ENCODE results near the gene UPF3B.
"Not testable (repeated sequence)": the region's sequence is repeated elsewhere in the genome, so short reads cannot be mapped to it uniquely, and the experiment has no call there.

Gene UPF3B, protein sequence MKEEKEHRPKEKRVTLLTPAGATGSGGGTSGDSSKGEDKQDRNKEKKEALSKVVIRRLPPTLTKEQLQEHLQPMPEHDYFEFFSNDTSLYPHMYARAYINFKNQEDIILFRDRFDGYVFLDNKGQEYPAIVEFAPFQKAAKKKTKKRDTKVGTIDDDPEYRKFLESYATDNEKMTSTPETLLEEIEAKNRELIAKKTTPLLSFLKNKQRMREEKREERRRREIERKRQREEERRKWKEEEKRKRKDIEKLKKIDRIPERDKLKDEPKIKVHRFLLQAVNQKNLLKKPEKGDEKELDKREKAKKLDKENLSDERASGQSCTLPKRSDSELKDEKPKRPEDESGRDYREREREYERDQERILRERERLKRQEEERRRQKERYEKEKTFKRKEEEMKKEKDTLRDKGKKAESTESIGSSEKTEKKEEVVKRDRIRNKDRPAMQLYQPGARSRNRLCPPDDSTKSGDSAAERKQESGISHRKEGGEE

DNA sequence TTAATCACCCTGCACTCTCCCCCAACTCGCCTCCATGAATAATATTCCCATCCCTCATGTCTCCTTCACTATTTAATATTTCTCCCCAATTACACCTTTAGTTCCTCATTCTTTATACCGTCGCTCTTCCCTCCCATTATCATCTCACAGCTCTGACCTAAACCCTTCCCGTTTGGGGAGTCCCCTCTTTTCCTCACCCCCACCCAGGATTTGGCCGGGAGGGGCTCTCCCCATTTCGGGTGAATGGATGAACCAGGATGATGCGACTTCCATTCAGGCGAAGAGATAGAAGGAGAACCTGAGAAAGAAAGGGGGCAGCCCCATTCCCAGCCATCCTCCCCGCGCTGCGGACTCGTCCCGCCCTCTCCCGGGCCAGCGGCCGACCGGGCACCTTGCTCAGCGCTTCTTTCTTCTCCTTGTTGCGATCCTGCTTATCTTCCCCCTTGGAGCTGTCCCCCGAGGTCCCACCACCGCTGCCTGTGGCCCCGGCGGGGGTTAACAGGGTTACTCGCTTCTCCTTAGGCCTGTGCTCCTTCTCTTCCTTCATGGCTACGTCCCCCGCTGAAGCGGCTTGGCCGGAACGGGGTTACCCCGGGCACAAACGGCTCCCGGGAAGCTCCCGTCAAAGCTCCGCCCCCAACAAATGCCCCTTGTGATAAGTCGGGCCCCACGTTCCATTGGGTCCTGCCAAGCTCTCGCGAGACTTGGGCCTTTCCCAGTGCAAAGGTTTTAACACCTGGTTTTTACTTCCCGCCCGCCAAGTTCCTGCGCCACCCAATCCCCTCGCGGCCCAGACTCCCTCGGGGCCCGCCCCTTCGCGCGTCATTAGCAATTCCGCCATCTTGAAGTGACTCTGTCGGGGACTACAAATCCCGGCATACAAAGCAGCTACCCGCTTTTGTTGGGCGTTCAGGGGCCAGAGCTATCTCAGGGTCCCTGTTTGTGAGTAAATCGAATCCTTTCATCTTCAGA, at the start of gene UPF3B:
Gene UPF3B (minus strand): TSS at position 582 of the 972 bp plus-strand sequence. CDS start 35 bp downstream, at position 547.
- DNase-seq: peak; percentile 73 to 87 (median 78)

- no peak for DNase-seq
These were observed 48.2 kb upstream of the UPF3B start for GRCh38 chrX:119900976-119901375.

DNA sequence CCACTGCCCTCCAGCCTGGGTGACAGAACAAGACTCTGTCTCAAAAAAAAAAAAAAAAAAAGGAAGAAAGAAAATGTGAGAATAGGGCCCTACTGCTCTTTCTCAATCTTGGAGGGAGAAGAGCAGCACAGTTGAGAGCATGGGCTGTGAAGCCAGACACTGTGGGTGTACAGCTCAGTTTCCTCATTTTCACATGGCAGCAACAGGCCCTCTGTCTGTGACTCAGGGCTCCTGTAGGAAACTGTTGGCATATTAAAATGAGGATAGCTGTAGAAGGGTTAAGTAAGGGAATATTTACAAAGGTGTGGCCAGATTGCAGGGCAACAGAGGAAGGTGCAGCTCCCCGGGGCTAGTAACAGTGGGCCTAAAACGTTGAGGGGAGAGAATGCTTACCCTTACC, 46.4 kb upstream of the UPF3B start:
- no peak for DNase-seq

- no peak for DNase-seq
These were observed 43.1 kb upstream of the UPF3B start, which contains the start of gene AKAP14 for GRCh38 chrX:119895843-119896326. AKAP14 (plus strand) TSS chrX:119895893; CDS start chrX:119903224, 7,331 bp downstream.

DNA sequence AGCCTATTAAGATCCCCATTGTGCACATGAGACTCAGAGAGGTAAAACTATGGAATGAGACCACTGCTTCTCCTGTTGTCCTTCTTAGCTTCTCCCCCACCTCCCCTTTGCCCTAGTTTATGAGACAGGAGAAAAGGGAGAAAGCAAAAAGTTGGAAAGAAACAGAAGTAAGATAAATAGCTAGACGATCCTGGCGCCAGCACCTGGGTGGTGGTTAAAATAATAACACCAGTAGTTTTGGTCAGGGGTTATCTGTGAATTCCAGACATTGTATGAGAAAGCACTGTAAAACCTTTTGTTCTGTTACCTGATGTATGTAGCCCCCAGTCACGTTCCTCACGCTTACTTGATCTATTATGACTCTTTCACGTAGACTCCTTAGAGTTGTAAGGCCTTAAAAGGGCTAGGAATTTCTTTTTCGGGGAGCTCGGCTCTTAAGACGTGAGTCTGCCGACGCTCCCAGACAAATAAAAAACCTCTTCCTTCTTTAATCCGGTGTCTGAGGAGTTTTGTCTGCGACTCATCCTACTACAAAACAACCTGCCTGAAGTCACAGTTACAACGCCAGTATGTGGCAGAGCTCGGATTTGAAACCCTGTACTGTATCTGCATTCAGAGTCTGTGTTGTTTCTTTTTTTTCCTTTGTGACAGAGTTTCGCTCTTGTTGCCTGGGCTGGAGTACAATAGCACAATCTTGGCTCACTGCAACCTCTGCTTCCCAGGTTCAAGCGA, 39.4 kb upstream of the UPF3B start:
- not testable (repeated sequence) for DNase-seq

DNA sequence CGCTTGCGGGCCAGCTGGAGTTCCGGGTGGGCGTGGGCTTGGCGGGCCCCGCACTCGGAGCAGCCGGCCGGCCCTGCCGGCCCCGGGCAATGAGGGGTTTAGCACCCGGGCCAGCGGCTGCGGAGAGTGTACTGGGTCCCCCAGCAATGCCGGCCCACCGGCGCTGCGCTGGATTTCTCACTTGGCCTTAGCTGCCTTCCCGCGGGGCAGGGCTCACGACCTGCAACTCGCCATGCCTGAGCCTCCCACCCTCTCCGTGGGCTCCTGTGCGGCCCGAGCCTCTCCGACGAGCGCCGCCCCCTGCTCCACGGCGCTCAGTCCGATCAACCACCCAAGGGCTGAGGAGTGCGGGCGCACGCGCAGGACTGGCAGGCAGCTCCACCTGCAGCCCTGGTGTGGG, 37.9 kb upstream of the UPF3B start:
- DNase-seq: not testable (repeated sequence)

DNA sequence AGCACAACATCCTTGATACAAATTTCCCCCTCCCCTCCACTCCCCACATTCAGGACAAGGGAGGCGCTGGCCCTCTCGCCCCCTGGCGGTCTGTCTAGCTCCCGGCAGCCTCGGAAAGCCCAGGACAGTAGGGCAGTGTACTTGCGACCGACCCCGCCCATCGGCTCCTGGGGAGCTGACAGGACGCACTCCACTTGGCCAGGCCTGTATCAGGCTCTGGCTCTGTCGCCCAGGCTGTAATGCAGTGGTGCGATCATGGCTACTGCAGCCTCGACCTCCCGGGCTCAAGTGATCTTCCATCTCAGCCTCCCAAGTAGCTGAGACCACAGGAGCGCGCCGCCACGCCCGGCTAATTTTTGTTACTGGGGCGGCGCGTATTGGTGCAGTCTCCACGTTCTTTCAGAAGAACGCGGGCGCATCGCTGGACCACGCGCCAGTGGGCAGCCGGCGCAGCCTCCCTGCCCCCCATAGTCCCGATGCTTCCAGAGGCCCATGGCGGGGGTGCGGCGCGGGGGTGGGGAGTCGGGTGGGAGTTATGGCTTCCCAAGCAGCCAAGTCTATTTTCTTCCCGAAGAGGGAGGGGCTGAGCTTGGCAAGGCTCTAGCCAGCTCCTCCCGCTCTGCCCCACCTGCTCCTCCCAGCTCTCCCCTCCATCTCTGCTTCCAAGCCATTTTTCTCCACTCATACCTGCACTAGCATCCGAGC, 35.1 kb upstream of the UPF3B start:
- DNase-seq: peak; percentile 0 to 22 (median 4)

DNA sequence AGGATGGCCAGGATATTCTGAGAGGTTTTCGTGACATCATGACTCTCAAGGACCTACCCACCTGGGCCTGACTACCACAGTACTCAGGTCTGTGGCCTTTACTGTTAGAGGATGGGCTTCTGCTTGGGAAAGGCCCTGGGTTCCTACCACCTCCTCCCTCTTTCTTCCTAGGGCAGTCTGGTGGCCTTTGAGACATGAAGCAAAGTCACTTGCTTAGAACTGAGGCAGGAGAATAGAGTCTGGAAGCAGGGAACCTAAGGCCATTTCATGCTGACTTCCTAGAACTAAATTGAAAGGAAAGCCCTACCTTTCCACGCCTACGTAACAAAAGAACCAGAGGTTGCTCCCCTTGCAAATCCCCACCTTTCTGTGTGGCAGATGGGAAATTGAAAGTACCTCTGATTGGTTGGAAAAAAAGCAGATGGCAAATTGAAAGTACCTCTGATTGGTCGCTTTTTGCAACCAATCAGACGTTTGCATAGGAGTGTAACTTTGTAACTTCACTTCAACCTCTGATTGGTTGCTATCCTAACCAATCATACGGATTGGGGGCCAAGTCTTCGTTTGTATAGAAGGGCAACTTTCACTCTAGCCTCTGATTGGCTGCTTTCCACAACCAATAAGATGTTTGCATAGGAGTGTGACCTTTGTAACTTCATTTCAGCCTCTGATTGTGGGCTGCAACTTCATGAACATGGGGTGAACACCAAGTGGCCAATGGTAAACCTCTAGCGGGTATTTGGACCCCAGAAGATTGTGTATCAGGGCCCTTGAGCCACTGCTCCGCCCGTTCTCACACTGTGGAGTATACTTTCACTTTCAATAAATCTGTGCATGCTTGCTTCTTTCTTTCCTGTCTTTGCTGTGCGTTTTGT, 33.0 kb upstream of the UPF3B start:
- no peak for DNase-seq

- DNase-seq: no peak
These were observed 28.0 kb upstream of the UPF3B start for GRCh38 chrX:119880552-119881437.

- no peak for DNase-seq
These were observed 27.3 kb upstream of the UPF3B start for GRCh38 chrX:119880076-119880475.

GRCh38 chrX:119878740-119879139, 26.0 kb upstream of the UPF3B start:
- DNase-seq: no peak

DNA sequence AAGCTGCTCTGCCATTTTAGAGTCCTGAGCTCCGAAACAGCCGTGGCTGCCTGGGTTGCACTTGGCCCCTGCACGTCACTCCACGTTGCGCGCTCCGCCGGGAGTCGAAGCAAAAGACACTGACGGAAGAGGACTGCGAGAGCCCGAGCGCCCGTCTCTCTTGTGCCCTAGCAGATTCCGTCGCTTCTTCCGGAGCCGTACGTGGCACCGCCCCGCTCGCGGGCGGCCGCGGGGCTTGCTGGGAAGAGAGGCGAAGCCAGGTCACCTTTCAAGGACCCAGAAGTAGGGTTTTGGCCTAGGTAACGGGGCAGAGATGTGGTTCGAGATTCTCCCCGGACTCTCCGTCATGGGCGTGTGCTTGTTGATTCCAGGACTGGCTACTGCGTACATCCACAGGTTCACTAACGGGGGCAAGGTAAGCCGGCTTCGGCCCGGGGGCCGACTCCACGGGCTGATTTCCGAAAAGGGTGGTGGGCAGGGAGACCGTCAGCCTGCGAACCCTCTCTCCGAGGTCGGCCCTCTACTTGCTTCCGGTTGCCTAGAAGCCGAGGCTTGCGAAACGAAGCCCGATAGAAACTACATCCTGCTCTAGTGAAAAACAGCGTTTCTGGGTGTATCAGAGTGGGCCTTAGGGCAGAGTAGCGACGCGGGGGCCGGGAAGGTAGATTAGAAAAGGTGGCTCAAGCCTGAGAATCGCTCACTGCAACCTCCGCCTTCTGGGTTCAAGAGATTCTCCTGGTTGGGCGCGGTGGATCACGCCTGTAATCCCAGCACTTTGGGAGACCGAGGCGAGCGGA, 19.0 kb upstream of the UPF3B start, which contains the start of the genes NDUFA1 and RNF113A:
Gene NDUFA1 (plus strand): TSS at position 234 of the 797 bp plus-strand sequence. CDS start 80 bp downstream, at position 314.
Gene RNF113A (minus strand): TSS at position 135 of the 797 bp plus-strand sequence. CDS start 120 bp downstream, at position 15.
- peak; percentile 42 to 78 (median 61) for DNase-seq

DNA sequence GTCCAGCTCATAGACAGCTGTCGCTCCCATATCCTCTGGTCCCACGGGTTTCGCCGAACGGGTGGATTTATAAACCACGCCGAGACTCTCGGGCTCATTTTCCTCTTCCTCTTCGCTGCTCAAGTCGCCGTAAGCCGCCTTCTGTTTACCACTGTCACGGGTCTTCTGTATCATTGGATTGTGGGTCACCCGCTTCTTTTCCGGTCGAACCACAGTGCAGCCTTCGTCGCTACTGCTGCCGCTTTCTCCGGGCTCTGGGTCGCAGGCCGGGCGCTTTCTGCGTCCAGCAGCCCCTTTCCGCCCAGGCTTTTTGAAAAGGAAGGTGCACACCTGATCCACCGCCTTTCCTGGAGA, 18.5 kb upstream of the UPF3B start:
- no peak for DNase-seq

DNA sequence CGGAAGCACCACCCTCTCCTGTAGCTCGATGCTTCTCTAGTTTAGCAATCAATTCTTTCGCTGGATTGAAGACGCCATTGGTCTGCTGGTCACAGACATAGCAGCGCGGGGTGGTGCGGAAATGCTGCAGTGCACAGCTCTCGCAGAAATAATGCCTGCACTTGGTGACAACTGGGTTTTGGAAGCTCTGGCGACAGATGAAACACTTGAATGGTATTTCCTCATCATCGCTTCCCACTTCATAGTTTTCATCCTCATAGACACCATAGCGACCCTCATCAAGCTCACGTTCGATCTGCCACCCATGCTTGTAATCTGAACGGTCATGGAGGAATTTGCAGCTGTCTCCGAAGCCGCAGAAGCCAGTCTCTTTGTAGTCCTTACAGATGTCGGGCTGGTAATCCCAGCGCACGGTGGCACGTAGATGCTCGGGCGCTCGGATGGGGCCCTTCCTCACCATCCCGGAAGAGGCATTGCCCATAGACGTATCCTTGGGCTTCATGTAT, 17.9 kb upstream of the UPF3B start:
- peak in 3 of 4 experiments; percentile 5 to 20 (median 12) for DNase-seq

- no peak for DNase-seq
These were observed 681 bp upstream of the UPF3B start for GRCh38 chrX:119853444-119853843.

GRCh38 chrX:119833905-119834304, 18.9 kb downstream of the UPF3B start:
- DNase-seq: no peak

DNA sequence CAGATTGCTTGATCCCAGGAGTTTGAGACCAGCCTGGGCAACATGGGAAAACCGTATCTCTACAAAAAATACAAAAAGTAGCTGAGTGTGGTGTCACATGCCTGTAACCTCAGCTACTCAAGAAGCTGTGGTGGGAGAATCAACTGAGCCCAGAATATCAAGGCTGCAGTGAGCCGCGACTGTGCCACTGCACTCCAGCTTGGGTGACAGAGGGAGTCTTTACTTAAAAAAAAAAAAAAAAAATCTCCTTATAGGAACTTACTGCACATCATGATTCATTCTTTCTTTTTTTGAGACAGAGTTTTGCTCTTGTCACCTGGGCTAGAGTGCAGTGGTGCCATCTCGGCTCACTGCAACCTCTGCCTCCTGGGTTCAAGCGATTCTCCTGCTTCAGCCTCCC, 24.3 kb downstream of the UPF3B start:
- DNase-seq: no peak

DNA sequence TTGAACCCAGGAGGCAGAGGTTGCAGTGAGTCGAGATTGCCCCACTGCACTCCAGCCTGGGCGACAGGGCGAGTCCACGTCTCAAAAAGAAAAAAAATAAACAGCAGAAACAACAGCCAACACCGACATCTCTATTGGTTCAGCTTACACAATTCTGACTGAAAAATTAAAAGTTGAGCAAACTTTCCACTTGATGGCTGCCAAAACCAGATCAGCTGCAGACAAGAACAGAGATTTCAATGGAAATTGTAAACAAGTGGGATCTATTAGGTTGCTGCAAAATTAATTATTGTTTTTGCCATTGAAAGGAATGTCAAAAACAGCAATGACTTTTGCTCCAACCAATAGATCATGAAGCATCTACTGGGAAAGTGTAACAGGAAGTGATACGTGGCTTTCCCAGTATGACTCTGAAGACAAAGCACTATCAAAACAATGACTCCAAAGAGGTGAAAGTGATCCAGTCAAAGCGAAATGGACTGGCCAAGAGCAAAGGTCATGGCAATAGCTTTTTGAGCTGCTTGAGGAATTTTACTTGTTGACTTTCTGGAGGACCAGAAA, 26.3 kb downstream of the UPF3B start:
- DNase-seq: no peak

All from activated naive CD4-positive, alpha-beta T cell (primary cell).